Stimulated activated CD8-positive, alpha-beta memory T cell treated with anti-CD3 and anti-CD28 coated beads, Interleukin-4, amount 100 ng/mL, for 1 hour (primary cell): ENCODE data around the gene ZNF148.

Experiments used
- DNase-seq, 2 donors: peaks; one replicate each; pipeline ENCODE4 v3.0.0-alpha.2; 2020; ENCODE audit warnings: low read depth in 2 of 2, low spot score in 1 of 2

Gene ZNF148

DNA sequence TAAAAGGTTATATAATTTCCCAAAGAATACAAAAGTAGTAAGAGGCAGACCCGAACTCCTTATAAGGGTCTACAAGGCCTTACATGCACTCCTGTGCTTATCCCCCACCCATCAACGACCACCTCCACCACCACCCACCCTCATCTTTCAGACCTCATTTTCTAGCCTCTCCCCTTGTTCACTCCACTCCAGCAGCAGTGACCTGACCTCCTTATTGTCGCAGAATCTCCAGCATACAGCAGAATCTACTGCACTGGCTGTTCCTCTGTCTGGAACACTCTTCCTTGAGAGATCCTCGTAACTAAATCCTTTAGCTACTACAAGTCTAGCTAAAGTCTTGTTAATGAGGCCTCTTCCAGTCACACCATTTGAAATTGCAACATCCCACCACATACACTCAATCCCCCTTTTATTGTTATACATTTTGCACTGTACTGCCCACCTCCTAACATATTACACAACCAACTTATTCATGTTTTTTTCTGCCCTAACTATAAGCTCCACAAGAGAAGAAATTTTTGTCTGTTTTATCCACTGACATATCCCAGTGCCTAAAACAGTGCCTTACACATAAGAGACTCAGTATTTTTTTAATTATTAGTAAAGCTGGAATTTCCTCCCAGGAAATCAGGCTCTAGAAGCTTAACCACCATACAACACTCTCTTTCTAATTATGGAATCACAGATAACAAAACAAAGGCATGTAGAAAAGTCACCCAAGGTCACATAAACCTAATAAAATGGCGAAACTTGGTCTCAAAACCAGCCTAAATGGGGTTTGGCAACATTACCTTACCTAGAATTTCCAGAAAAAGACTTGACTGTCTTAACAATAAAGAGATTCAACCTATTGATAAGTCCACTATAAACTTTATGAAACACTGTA lies 40.2 kb downstream of the ZNF148 start:
- no peak for DNase-seq

DNA sequence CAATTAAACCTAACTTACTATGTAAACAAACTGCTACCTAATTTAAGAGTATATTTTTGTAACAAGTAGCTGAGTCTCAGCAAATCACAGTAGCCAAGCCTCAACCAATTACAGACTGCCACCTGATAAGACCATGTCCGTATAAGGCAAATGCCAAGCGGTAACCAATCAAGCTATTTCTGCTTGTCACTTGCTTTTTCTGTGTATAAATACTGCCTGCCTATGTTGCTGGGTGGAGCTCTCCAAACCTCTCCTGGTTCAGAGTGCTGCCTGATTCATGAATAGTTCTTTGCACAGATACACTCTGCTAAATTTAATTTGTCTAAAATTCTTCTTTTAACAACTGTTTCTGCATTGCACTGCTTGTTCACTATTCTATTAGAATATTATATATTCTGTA lies 42.6 kb downstream of the ZNF148 start:
- DNase-seq = no peak

GRCh38 chr3:125331243-125331642 lies 43.9 kb downstream of the ZNF148 start:
- DNase-seq = no peak

DNA sequence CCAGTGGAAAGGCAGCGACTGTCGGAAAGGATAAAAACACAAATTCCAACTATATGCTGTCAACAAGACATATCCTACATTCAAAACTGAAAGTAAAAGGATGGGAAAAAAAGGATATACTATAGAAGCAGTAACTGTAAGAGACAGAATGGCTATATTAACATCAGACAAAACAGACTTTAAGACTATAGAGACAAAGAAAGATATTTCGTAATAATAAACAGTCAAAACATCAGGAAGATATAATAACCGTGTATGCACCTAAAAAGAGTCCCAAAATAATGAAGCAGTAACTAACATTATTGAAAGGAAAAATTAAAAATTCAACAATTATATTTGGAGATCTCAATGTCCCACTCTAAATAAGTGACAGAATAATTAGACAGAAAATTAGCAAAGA lies 48.2 kb downstream of the ZNF148 start:
- DNase-seq = no peak

DNA sequence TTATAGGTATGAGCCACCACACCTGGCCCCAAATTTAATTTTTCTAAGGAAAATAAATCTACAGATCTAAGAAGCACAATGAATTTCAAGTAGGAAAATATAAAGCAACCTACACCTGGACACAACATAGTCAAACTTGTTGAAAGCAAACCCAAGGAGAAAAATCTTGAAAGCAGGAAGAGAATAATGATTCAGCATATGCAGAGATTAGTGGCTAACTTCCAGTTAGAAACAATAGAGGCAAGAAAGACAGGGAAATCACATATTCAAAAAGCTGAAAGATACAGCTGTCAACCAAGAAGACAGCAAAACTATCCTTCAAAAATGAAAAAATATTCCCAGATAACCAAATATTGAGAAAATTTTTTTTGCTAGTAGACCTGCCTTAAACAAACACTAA lies 49.4 kb downstream of the ZNF148 start:
- DNase-seq = no peak

GRCh38 chr3:125324341-125324740 lies 50.8 kb downstream of the ZNF148 start:
- DNase-seq = no peak

DNA sequence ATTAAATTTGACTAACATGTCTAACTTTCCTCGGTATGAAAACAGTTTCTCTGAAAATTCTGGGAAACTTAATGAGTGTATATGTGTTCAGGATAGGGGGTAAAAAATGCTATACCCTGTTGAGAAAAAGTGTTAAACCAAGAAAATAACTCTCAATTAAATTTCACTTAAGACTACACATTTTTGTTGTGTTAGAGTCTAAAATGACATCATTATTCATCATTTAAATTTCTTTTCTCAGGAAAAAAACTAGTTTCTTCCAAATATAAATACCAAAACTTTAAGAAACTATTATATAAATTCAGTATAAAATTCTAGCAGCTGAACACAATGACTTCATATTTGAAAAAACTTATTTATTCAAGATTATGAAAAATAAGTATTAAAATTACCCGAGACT lies 52.2 kb downstream of the ZNF148 start:
- no peak for DNase-seq

DNA sequence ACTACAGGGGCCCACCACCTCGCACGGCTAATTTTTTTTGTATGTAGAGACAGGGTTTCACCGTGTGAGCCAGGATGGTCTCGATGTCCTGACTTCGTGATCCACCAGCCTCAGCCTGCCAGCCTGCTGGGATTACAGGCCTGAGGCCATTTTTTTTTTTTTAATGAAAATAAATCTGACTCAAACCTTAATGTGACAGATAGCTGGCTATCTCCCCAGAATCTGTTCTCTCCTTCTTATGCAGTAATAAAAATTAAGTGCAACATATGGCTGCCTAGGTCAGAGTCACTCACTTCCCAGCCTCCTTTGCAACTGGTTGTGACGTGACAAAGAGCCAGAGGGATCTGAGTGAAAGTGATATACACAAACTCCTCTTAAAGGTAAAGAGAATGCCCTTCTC lies 53.0 kb downstream of the ZNF148 start:
- no peak for DNase-seq

DNA sequence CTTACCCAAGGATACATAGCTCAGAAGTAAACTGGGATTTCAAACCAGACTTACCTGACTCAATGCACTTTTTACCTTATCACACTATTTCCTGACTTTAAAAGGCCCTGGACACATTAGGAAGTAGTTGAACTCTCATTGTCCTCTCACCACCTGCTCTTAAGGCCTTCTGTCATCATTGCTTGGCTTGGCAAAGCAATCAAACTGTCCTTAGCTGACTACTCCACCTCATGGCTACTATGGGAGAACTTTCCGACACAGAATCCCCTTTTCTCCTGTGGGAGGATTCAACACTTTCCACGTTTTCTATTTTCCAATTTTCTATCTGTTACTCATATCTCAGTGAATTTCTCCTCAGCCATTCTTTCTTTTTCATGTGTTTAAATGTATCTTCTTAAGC lies 55.4 kb downstream of the ZNF148 start:
- no peak for DNase-seq

DNA sequence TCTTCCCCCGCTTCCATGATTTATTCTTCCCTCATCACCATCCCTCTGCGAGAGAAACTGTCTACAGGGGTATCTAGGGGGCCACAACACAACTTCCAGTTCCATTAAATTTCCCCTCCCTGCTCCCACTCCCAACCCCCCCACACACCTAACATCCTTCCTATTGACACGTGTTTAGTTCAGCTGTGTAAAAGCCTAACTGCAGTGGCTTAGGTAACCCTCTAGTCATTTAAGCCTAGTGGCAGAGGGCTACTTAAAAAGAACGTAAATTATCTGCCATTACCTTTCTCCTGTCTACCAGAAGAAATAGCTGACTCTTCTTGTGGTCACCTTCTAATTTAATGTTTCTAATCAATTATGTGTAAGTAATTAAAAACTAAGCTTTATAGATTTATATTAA lies 56.3 kb downstream of the ZNF148 start:
- DNase-seq = no peak

- DNase-seq = no peak
These were observed 56.8 kb downstream of the ZNF148 start for GRCh38 chr3:125318167-125318865.

GRCh38 chr3:125317761-125318160 lies 57.4 kb downstream of the ZNF148 start:
- DNase-seq = no peak

DNA sequence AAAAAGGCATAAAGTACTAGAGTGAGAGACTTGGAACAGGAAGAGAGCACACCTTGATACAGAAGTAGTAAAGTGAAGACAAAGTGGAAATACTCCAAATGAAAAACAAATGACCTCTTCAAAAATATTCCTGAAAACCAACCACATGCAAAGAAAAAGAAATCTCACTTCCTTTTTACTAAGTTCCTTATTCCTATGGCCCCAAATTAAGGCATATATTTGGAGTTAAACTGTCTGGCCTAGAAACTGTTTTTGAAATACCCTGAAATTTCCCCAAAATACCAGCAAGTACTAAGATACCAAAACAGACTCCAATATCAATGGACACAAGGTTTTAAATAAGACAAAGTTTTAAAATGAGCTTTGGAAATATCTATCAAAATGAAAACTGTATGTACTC lies 58.2 kb downstream of the ZNF148 start:
- no peak for DNase-seq

DNA sequence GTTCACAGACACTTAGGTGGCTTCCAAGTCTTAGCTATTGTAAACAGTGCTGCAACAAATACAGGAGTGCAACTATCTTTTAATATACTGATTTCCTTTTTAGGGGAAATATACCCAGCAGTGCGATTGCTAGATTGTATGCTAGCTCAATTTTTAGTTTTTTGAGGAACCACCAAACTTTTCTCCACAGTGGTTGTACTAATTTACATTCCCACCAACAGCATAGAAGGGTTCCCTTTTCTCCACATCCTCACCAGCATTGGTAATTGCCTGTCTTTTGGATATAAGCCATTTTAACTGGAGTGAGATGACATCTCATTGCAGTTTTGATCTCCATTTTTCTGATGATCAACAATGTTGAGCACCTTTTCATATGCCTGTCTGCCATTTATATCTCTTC lies 58.9 kb downstream of the ZNF148 start:
- DNase-seq = no peak

GRCh38 chr3:125313060-125313635 lies 62.0 kb downstream of the ZNF148 start:
- no peak for DNase-seq

- DNase-seq = peak; percentile 2 to 10
These were observed 64.5 kb downstream of the ZNF148 start for GRCh38 chr3:125310623-125311081.

DNA sequence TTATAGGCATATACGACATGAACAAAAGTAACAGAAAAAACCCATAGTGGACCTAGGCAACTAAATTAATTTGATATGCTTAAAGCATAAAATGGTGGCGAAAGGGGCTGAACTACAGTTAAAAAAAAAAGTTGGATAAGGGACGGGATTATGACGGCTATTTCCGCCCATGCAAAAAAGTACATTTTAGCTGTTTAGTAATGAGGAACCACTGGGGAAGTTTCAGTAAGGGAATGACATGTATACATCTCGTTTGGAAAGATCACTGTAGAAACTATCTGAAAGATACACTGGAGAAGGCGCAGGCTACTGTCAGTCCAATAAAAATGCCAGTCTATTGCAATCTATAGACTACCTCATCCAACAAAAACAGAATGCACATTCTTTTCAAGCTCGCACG lies 65.6 kb downstream of the ZNF148 start:
- no peak for DNase-seq

- no peak for DNase-seq
These were observed 68.5 kb downstream of the ZNF148 start for GRCh38 chr3:125306620-125307019.

- DNase-seq = no peak
These were observed 72.2 kb downstream of the ZNF148 start for GRCh38 chr3:125302932-125303331.

- no peak for DNase-seq
These were observed 74.7 kb downstream of the ZNF148 start for GRCh38 chr3:125300416-125300815.

DNA sequence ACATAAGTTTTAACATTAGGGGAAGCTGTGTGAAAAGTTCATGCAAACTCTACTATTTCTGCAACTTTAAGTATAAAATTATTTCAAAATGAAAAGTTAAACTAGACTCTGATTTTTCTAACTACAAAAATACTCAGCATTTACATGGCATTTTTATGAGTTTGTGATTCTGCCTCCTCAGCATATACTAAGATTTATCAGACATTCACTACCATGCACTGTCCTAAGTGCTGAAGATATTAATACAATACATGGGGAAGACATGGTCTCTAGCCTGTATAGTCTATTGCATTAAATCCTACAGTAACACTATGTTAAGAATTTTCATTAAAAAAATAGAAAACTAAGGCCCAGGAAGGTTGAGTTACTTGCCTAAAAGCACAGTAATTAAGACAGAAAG lies 80.7 kb downstream of the ZNF148 start:
- DNase-seq = no peak

DNA sequence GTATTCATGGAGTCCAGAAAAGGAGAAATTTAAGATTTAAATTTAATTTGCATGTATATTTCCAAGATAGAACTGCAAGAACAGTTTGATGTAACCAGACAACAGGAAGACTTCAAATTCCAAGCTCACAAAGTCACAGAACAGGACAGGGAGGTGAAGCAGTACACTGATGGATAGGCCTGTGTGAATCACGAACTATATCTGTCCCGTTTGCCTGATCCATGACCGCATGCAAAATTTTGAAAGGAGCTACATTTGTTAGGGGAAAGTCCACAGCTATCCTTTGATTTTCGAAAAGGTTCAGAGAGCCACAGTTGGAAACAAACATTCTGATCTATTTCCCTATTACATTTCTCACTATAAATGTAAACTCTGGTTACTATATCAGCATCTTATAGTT lies 83.1 kb downstream of the ZNF148 start:
- no peak for DNase-seq
